SK-N-SH (cell line): ENCODE results near the gene TOM1L2. TPM values are rescaled to one million over a fixed set of nuclear protein-coding genes. Genes with fewer than 3 reads are reported as not detected.
A peak's percentile ranks its signal among the peaks of the same experiment; 100 is the strongest.

Experiments
- CTCF ChIA-PET: fragments of 300-600, 350-600 bp; formaldehyde crosslinking; extraction: SDS; loops from one replicate; lab custom pipeline; 2021; lab: Yijun Ruan, JAX
- POLR2A ChIA-PET: fragments of 350-600 bp; sonication (Branson Sonifier 250); formaldehyde crosslinking; extraction: SDS; loops from one replicate; lab custom pipeline; 2020; ENCODE audit warnings: antibody characterized with exemption, inconsistent platforms; lab: Yijun Ruan, JAX
- DNase-seq: peaks from one replicate; pipeline ENCODE4 v3.0.0; 2012
- H2AFZ ChIP-seq: fragments of 200-600 bp; sonication (generic); 2 replicates; pipeline ENCODE4 v1.8.1; 2016; ENCODE audit warnings: antibody characterized with exemption, mild to moderate bottlenecking, low read depth
- H3F3A ChIP-seq: fragments of 200-600 bp; sonication (generic); replicated peaks from 2 replicates; pipeline ENCODE3; 2016; ENCODE audit warnings: antibody characterized with exemption, mild to moderate bottlenecking; ENCODE audit not compliant: insufficient read depth
- H3K27ac ChIP-seq, 2 experiments: fragments of 200-500 bp in 1 of 2; fragments of 200-600 bp in 1 of 2; sonication (Bioruptor generic) in 1 of 2; sonication (generic), shearing (Covaris generic) in 1 of 2; 2 replicates each; pipeline versions ENCODE4 v1.5.1 to v1.6.1; 2014 to 2016; ENCODE audit warnings: low read depth in 2 of 2, inconsistent platforms in 1 of 2, low read length in 1 of 2, mild to moderate bottlenecking in 1 of 2, mixed read lengths in 1 of 2
- H3K27me3 ChIP-seq: fragments of 200-600 bp; sonication (generic), shearing (Covaris generic); 2 replicates; pipeline ENCODE4 v1.6.1; 2016; ENCODE audit warnings: mixed run types; ENCODE audit not compliant: insufficient read depth
- H3K36me3 ChIP-seq, 2 experiments: fragments of 200-500 bp in 1 of 2; fragments of 200-600 bp in 1 of 2; sonication (Bioruptor generic) in 1 of 2; sonication (generic) in 1 of 2; replicated peaks in 1 of 2; 2 replicates each; pipeline versions ENCODE3 to v1.5.1; 2014 to 2016; ENCODE audit warnings: low read length in 1 of 2, mild to moderate bottlenecking in 1 of 2; ENCODE audit not compliant: insufficient read depth in 2 of 2, control insufficient read depth in 1 of 2
- H3K4me1 ChIP-seq, 2 experiments: fragments of 200-500 bp in 1 of 2; fragments of 200-600 bp in 1 of 2; sonication (Bioruptor generic) in 1 of 2; sonication (generic), shearing (Covaris generic) in 1 of 2; 2 replicates each; pipeline versions ENCODE4 v1.5.1 to v1.6.1; 2014 to 2016; ENCODE audit warnings: low read depth in 1 of 2, low read length in 1 of 2, mixed run types in 1 of 2; ENCODE audit not compliant: insufficient read depth in 2 of 2, control insufficient read depth in 1 of 2
- H3K4me2 ChIP-seq: fragments of 200-600 bp; sonication (generic), shearing (Covaris generic); 2 replicates; pipeline ENCODE4 v1.6.1; 2017; ENCODE audit warnings: mixed run types
- H3K4me3 ChIP-seq, 2 experiments: fragments of 200-500 bp in 1 of 2; fragments of 200-600 bp in 1 of 2; sonication (Bioruptor generic) in 1 of 2; sonication (generic), shearing (Covaris generic) in 1 of 2; 2 replicates each; pipeline versions ENCODE4 v1.5.1 to v1.8.1; 2014 to 2016; ENCODE audit warnings: low read depth in 2 of 2, inconsistent platforms in 1 of 2, low read length in 1 of 2, mild to moderate bottlenecking in 1 of 2, mixed read lengths in 1 of 2, moderate library complexity in 1 of 2
- H3K79me2 ChIP-seq: fragments of 200-600 bp; sonication (generic); 2 replicates; pipeline ENCODE4 v1.8.1; 2017; ENCODE audit warnings: mild to moderate bottlenecking; ENCODE audit not compliant: insufficient read depth
- H3K9ac ChIP-seq: fragments of 200-600 bp; sonication (generic); 2 replicates; pipeline ENCODE4 v1.6.1; 2017; ENCODE audit warnings: mixed run types
- H3K9me2 ChIP-seq: fragments of 200-600 bp; sonication (generic); 2 replicates; pipeline ENCODE4 v1.6.1; 2017; ENCODE audit warnings: mixed run types
- H3K9me3 ChIP-seq: fragments of 200-600 bp; sonication (generic); 2 replicates; pipeline ENCODE4 v1.6.1; 2017; ENCODE audit warnings: mixed run types, mild to moderate bottlenecking, moderate library complexity
- H4K20me1 ChIP-seq: fragments of 200-600 bp; sonication (generic); 2 replicates; pipeline ENCODE4 v1.6.1; 2017; ENCODE audit warnings: mild to moderate bottlenecking, mixed run types; ENCODE audit not compliant: insufficient read depth
- CHD2 ChIP-seq: fragments of 150-350 bp; IDR thresholded peaks from 2 replicates; pipeline ENCODE4 v1.6.1; 2018; ENCODE audit warnings: low read length; ENCODE audit not compliant: partially characterized antibody
- ELF1 ChIP-seq: IDR thresholded peaks from 2 replicates; pipeline ENCODE4 v1.4.0; 2012
- EP300 ChIP-seq, 2 experiments: IDR thresholded peaks; 2 replicates each; pipeline versions ENCODE4 v1.4.0 to v1.6.1; 2012; ENCODE audit warnings: borderline replicate concordance in 1 of 2, low read depth in 1 of 2, low read length in 1 of 2
- FOSL2 ChIP-seq: IDR thresholded peaks from 2 replicates; pipeline ENCODE4 v1.4.0; 2012; ENCODE audit warnings: low read depth, mild to moderate bottlenecking, moderate library complexity, borderline replicate concordance
- GABPA ChIP-seq: IDR thresholded peaks from 2 replicates; pipeline ENCODE4 v1.4.0; 2012; ENCODE audit warnings: low read depth, mild to moderate bottlenecking
- GATA2 ChIP-seq: sonication (generic); formaldehyde crosslinking; IDR thresholded peaks from 2 replicates; pipeline ENCODE4 v1.5.0; 2020; ENCODE audit warnings: mild to moderate bottlenecking, missing genetic modification reagents
- MXI1 ChIP-seq: IDR thresholded peaks from 2 replicates; pipeline ENCODE4 v1.6.1; 2012; ENCODE audit warnings: mild to moderate bottlenecking, low read depth, low read length, improper control_type of control experiment
- NFIC ChIP-seq: IDR thresholded peaks from 2 replicates; pipeline ENCODE4 v1.4.0; 2012; ENCODE audit warnings: borderline replicate concordance
- RXRA ChIP-seq: IDR thresholded peaks from 2 replicates; pipeline ENCODE4 v1.4.0; 2012; ENCODE audit warnings: low read depth, mild to moderate bottlenecking, borderline replicate concordance
- SIN3A ChIP-seq: IDR thresholded peaks from 2 replicates; pipeline ENCODE4 v1.6.1; 2012; ENCODE audit warnings: low read depth, mild to moderate bottlenecking, low read length, moderate library complexity, borderline replicate concordance
- SMC3 ChIP-seq: IDR thresholded peaks from 2 replicates; pipeline ENCODE4 v1.6.1; 2012; ENCODE audit warnings: low read depth, low read length, improper control_type of control experiment
- TCF12 ChIP-seq: IDR thresholded peaks from 2 replicates; pipeline ENCODE4 v1.4.0; 2012
- YY1 ChIP-seq: IDR thresholded peaks from 2 replicates; pipeline ENCODE4 v1.4.0; 2012; ENCODE audit warnings: low read depth, mild to moderate bottlenecking
- WGBS: methylation state at CpG from one replicate; pipeline ENCODE4 v1.1.6; 2017; ENCODE audit warnings: low lambda C conversion rate; 5-methylcytosine and 5-hydroxymethylcytosine counted together
- polyA plus RNA-seq, 3 experiments: library from polyadenylated mRNA; depleted of rRNA; stranded (reverse); fragments of >200 nt; gene quantifications; 2 replicates each; pipeline ENCODE4 v1.2.3, GENCODE V29; 2012
- TF ChIP-seq, protein P1 (sequence below): IDR thresholded peaks from 2 replicates; pipeline ENCODE4 v1.6.1; 2012; ENCODE audit warnings: mild to moderate bottlenecking, low read depth, low read length, moderate library complexity
- TF ChIP-seq, protein P2 (sequence below): IDR thresholded peaks from 2 replicates; pipeline ENCODE4 v1.4.0; 2012; ENCODE audit warnings: low read depth
- TF ChIP-seq, protein P3 (sequence below): IDR thresholded peaks from 2 replicates; pipeline ENCODE4; 2012
- TF ChIP-seq, protein P4 (sequence below): fragments of 200-600 bp; sonication (generic); IDR thresholded peaks from 2 replicates; pipeline ENCODE4 v1.6.1; 2017; ENCODE audit warnings: antibody characterized with exemption, mild to moderate bottlenecking, moderate library complexity
- TF ChIP-seq, protein P5 (sequence below): IDR thresholded peaks from 2 replicates; pipeline ENCODE4 v1.4.0; 2012; ENCODE audit warnings: low read depth, borderline replicate concordance

The TOM1L2 gene
- polyA plus RNA-seq, 1 of the 3 experiments (the other 2 are of a cell fraction), result 85.4 TPM

DNA sequence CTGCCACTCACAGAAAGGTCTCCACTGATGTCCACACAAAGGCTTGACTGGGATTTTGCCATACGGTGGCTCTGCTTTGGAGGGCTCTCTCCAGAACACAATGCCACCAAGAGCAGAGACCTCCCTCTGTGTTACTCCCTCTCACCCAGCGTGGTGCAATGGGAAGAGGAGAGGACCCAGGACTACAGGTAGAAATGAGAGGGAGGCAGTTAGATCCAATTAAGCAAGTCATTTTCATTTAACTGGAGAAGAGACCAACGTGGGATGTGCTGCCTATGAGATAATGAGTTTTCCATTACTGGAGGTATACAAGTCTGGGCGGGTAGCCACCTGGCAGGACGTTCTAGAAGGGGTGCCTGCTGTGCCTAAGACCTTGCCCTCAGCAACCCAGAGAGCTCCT, 34.2 kb downstream of the TOM1L2 start:
- peaks cover 81% of the 10 kb centered on the region for H3K79me2 ChIP-seq
- CTCF ChIA-PET, result interaction anchor here (1.2 to 3.6 kb wide), 3 partner anchors 9 to 19 kb away, joined by 3 to 20 read pairs (median 5); no protein-coding TSS in a partner anchor

More for the DNA sequence above, 34.2 kb downstream of the TOM1L2 start:
- TF ChIP-seq EP300 (IDR thresholded peaks at IDR 0.05; ENCODE audit: borderline replicate concordance in 1 of 2, low read depth in 1 of 2, low read length in 1 of 2) (no peak), CHD2 (no peak), TCF12 (no peak), RXRA (no peak), SIN3A (no peak), NFIC (no peak), ELF1 (no peak), YY1 (no peak), SMC3 (no peak), GATA2 (CRISPR knock-in tag) (no peak), FOSL2 (no peak), MXI1 (no peak), GABPA (no peak)
- TF ChIP-seq, protein P1, sequence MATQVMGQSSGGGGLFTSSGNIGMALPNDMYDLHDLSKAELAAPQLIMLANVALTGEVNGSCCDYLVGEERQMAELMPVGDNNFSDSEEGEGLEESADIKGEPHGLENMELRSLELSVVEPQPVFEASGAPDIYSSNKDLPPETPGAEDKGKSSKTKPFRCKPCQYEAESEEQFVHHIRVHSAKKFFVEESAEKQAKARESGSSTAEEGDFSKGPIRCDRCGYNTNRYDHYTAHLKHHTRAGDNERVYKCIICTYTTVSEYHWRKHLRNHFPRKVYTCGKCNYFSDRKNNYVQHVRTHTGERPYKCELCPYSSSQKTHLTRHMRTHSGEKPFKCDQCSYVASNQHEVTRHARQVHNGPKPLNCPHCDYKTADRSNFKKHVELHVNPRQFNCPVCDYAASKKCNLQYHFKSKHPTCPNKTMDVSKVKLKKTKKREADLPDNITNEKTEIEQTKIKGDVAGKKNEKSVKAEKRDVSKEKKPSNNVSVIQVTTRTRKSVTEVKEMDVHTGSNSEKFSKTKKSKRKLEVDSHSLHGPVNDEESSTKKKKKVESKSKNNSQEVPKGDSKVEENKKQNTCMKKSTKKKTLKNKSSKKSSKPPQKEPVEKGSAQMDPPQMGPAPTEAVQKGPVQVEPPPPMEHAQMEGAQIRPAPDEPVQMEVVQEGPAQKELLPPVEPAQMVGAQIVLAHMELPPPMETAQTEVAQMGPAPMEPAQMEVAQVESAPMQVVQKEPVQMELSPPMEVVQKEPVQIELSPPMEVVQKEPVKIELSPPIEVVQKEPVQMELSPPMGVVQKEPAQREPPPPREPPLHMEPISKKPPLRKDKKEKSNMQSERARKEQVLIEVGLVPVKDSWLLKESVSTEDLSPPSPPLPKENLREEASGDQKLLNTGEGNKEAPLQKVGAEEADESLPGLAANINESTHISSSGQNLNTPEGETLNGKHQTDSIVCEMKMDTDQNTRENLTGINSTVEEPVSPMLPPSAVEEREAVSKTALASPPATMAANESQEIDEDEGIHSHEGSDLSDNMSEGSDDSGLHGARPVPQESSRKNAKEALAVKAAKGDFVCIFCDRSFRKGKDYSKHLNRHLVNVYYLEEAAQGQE, result no peak
- TF ChIP-seq, protein P2, sequence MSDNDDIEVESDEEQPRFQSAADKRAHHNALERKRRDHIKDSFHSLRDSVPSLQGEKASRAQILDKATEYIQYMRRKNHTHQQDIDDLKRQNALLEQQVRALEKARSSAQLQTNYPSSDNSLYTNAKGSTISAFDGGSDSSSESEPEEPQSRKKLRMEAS, result no peak
- TF ChIP-seq, protein P3, sequence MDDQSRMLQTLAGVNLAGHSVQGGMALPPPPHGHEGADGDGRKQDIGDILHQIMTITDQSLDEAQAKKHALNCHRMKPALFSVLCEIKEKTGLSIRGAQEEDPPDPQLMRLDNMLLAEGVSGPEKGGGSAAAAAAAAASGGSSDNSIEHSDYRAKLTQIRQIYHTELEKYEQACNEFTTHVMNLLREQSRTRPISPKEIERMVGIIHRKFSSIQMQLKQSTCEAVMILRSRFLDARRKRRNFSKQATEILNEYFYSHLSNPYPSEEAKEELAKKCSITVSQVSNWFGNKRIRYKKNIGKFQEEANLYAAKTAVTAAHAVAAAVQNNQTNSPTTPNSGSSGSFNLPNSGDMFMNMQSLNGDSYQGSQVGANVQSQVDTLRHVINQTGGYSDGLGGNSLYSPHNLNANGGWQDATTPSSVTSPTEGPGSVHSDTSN, result no peak
- TF ChIP-seq, protein P4, sequence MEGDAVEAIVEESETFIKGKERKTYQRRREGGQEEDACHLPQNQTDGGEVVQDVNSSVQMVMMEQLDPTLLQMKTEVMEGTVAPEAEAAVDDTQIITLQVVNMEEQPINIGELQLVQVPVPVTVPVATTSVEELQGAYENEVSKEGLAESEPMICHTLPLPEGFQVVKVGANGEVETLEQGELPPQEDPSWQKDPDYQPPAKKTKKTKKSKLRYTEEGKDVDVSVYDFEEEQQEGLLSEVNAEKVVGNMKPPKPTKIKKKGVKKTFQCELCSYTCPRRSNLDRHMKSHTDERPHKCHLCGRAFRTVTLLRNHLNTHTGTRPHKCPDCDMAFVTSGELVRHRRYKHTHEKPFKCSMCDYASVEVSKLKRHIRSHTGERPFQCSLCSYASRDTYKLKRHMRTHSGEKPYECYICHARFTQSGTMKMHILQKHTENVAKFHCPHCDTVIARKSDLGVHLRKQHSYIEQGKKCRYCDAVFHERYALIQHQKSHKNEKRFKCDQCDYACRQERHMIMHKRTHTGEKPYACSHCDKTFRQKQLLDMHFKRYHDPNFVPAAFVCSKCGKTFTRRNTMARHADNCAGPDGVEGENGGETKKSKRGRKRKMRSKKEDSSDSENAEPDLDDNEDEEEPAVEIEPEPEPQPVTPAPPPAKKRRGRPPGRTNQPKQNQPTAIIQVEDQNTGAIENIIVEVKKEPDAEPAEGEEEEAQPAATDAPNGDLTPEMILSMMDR, result no peak
- TF ChIP-seq, protein P5, sequence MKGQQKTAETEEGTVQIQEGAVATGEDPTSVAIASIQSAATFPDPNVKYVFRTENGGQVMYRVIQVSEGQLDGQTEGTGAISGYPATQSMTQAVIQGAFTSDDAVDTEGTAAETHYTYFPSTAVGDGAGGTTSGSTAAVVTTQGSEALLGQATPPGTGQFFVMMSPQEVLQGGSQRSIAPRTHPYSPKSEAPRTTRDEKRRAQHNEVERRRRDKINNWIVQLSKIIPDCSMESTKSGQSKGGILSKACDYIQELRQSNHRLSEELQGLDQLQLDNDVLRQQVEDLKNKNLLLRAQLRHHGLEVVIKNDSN, result no peak
- Histone ChIP-seq H4K20me1 (no peaks in the 10 kb centered on the region; the same call in 1 of the 2 replicates), H3K36me3 (no peaks in the 10 kb centered on the region), H3K4me1 (peaks cover 69 to 90% of the 10 kb centered on the region in 2 experiments), H3K27ac (peak overlapping the region in 1 of 2 experiments; percentile 47; a peak in 1 of 4 replicates), H3K4me2 (0 out of 2 replicates have a peak overlapping the region, but pooled peaks have one; percentile 21), H3F3A (peaks cover 60% of the 10 kb centered on the region), H3K27me3 (no peaks in the 10 kb centered on the region), H3K9me2 (no peaks in the 10 kb centered on the region; the same call in 1 of the 2 replicates), H2AFZ (no peak overlapping the region), H3K9me3 (no peaks in the 10 kb centered on the region), H3K9ac (no peak overlapping the region), H3K4me3 (no peak overlapping the region)
- WGBS, result 94% methylated on average over 5 of the region's 5 CpGs
- POLR2A ChIA-PET, result no interaction called here
- no peak for DNase-seq
